ENCODE results near the gene IL17REL.
A peak's percentile ranks its signal among the peaks of the same experiment; 100 is the strongest.

IL17REL gene

GRCh38 chr22:50046019-50046415 is 33.5 kb upstream of the IL17REL start:
- DNase-seq (ENCODE audit: low read depth), result no peak

GRCh38 chr22:50045211-50046018 is 32.9 kb upstream of the IL17REL start:
- no peak for DNase-seq (ENCODE audit: low read depth)

- DNase-seq (ENCODE audit: low read depth), result no peak
These were observed 32.0 kb upstream of the IL17REL start for GRCh38 chr22:50044485-50045118.

- no peak for DNase-seq (ENCODE audit: low read depth)
These were observed 28.9 kb upstream of the IL17REL start for GRCh38 chr22:50041361-50042065.

DNA sequence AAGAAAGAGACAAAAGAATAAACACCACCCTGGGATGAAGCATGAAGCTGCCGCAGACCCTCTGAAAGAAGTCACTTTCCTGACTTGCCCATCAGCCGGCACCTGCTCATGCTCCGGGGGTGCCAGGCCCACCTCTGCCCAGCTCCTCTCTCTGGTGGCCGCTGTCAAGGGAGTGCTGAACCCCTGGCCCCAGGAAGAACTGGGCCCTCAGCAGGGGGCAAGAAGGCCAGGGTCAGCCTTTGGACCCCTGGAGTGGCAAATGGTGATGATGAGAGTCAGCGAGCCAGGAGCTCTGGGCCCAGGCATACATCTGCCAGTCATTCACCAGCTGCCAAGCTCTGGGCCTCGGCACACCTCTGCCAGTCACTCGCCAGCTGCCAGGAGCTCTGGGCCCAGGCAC is 28.2 kb upstream of the IL17REL start:
- no peak for DNase-seq (ENCODE audit: low read depth)

DNA sequence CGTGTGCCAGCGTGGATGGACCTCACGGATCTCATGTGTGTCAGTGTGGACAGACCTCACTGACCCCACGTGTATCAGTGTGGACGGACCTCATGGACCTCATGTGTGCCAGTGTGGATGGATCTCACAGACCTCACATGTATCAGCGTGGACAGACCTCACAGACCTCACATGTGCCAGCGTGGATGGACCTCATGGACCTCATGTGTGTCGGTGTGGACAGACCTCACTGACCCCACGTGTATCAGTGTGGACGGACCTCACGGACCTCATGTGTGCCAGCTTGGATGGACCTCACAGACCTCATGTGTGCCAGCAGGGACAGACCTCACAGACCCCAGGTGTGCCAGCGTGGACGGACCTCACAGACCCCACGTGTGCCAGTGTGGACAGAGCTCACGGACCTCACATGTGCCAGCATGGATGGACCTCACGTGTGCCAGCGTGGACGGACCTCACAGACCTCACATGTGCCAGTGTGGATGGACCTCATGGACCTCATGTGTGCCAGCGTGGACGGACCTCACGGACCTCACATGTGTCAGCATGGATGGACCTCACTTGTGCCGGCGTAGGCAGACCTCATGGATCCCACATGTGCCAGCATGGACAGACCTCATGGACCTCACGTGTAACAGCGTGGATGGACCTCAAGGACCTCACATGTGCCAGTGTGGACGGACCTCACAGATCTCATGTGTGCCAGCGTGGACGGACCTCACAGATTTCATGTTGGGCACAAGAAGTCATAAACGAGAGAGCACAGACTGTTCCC is 27.3 kb upstream of the IL17REL start:
- no peak for DNase-seq (ENCODE audit: low read depth)

DNA sequence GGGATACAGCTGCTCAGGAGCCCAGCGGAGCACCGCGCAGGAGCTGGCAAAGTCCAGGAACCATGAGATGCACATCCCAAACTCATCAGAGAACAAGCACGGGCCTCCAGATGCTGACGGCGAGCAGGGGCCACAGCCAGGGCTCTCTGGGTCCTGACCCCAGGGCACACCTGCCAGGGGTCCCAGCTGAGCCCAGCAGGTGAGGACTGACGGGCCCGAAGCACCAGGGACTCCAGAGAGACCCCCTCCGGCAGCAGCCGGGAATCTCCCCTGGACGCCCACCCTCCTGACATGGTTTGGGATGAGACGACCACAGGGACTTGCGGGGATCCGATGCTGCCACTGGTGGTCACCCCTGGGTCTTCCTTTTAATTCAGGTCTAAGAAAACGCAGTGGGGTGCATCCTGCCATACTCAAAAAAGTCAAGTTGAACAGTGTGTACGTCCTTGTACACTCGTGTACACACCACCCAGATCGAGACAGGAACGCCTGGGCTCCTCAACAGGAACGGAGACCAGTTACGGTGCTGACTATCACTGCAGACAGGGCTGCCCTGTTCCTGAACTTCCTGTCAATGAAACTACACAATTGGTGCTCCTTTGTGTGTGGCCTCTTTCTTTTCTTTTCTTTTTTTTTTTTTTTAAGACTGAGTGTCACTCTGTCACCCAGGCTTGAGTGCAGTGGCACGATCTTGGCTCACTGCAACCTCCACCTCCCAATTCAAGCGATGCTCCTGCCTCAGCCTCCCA is 23.6 kb upstream of the IL17REL start:
- no peak for DNase-seq (ENCODE audit: low read depth)

- no peak for DNase-seq (ENCODE audit: low read depth)
These were observed 22.7 kb upstream of the IL17REL start for GRCh38 chr22:50035131-50035881.

GRCh38 chr22:50034126-50035081 is 21.8 kb upstream of the IL17REL start:
- DNase-seq (ENCODE audit: low read depth), result no peak

DNA sequence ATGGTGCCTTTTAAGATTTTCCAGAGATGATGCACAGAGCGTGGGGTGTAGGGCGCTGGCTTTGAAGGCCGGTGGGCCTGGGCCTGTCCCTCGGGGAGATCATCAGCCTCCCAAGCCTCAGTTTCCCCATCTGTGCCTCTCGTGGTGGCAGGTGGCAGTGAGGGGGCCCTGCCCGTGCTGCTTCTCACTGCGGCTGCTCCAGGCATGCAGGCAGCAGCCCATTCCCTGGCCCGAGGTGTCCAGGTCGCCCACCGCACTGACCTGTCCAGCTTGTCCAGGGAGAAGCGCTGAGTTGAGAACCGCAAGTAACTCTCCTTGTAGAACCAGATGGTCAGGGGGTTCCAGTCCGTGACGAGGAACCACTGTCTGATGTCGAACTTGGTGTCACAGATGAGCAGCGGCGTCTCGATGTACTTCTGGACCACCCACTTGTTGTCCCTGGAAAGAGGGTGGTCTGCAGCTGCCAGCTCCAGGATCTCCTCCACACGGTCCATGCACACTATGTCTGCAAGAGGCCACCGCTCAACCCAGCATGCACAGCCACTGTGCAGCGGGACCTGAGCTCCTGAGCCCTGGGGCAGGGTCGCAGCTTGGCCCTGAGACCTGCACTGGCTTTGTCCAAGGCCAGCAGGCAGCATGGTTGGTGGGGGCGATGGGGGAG is 20.5 kb upstream of the IL17REL start:
- no peak for DNase-seq (ENCODE audit: low read depth)

DNA sequence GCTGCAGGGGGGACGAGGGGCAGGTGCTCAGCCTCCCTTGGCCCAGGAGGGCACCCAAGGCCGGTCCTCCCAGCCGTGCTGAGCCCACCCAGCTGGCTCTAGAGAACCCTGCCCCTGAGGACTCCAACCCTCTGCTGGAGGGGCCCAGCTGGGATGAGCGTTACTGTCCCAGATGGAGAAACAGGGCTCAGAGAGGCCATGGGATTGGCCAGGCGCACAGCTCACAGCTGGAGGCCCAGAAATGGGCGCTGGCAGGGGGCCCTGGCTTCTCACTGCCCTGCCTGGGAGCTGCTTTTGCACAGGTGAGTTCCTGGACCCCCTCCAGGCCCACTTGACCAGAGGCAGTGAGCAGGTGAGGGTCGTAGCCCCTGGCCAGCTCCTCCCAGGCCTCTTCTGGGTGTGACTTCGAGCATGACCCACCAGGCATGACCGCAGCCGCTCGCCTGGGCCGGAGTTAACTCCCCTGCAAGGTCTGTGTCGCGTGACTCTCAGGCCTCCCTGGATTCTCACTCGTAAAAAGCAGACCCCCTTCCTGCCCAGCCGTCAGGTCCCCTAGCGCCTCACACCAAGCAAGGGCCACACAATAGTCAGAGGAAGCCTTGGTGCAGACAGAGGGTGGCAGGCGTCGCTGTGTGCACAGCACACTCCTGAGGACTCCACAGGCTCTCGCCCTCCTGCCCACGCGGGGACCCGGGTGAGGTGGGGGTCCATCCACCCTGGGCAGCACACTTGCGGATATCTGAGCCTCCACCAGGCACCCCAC is 19.7 kb upstream of the IL17REL start:
- no peak for DNase-seq (ENCODE audit: low read depth)

GRCh38 chr22:50031189-50032091 is 18.9 kb upstream of the IL17REL start:
- no peak for DNase-seq (ENCODE audit: low read depth)

DNA sequence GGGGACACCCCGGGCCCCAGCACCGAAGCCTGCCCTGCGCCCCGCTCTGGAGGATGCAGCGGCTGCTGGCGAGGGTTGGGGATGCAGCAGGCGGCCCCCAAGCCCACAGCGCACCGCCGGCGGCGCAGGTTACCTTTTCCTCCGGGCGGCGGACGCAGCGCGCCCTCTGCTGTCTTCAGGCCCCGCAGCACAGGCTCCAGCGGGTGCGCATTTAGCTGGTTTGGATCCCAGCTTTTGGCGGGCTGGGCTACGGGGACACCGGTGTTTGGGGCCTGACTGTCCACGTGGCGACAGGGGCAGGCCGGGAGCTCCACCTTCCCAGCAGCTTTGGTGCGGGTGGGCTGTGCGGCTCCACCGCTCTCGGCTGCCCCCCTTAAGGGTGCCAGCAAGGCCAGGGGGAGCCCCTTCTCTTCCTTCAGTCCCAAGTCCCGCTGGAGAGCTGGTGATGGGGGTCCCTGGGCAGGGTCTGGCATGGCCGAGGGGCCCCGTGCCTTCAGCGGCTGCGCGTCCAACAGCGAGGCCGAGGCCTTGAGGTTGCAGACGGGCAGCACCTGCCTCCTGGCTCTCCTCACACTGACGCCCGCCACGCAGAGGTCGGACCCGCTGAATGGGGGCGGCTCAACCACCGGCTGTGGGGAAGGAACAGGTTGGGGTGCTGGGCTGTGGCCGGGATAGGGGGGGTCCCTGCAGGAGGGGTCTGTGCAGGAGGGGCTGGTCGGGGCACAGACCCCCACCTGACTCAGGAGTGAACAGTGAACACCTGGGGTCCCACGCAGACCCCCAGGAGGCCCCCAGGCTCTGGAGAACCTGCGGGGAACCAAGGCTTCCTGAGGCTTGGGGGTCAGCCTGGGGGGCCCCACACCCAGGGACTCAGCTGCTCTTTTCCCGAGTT is 18.0 kb upstream of the IL17REL start:
- DNase-seq (ENCODE audit: low read depth), result peak; percentile 63

DNA sequence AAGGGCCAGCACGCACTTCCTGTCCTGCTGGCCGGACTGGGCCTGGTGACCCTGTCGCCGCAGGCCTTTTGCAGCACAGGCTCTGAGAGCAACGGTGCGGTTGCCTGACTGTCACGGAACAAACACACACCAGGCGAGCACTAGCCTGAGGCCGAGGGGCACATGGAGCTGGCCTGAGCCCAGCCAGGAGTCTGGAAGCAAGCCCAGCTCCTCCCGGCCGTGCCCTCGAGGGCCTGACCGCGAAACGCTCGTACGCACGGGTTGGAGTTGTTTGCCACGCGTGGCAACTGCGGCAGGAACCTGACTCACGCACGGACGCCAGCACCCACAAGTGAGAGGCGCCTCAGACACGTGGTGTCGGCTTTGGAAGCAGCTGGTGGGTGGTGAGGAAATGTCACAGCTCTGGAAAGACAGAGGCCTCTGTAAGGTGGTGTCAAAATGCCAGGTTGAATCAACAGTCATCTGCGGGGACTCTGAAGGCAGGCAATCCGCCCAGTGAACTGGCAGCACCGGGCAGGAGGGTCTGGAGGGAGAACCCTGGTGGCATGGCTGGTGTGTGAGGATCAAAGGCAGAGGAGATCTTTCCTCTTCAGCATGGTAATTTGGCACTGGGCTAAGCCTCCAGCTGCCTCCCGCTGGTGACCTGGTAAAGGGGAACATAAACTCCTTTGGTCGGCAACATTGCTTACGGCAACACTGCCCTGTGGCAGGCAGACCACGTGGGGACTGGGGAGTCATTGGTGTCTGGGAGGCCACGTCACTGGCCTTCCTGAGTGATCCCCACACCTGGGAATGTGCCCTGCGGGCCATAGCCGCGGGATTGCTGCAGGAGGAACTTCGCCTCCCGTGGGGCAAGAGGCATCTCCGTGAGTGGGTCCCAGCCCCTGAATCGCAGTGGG is 15.3 kb upstream of the IL17REL start:
- no peak for DNase-seq (ENCODE audit: low read depth)

GRCh38 chr22:50025993-50026392 is 13.4 kb upstream of the IL17REL start:
- no peak for DNase-seq (ENCODE audit: low read depth)

All from stimulated activated CD8-positive, alpha-beta memory T cell treated with anti-CD3 and anti-CD28 coated beads, Interleukin-12 subunit alpha, Interleukin-12 subunit beta, amount 100 ng/mL, for 1 hour (primary cell).